ENCODE results near the gene APOF.
A peak's percentile ranks its signal among the peaks of the same experiment; 100 is the strongest.
"Not testable (repeated sequence)": the region's sequence is repeated elsewhere in the genome, so short reads cannot be mapped to it uniquely, and the experiment has no call there.

APOF gene

DNA sequence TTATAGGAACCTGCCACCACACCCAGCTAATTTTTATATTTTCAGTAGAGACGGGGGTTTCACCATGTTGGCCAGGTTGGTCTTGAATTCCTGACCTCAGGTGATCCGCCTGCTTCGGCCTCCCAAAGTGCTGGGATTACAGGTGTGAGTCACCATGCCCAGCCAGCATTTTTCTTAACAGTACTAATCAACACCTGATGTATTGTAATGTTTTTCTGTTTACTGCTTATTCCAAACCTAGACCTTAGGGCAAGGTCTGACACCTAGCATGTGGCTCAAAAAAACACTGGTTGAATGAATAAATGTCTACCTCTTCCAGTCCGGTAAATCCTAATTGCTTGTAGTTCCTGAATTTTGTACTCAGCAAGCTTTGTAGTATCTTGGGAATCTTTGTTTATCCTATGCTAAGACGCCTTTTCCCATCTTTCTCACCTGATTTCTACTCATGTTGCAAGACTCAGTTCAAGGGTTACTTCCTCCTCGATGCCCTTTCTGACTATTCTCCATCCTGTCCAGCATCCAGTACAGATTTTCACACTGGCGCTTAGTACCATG lies 31.6 kb downstream of the APOF start:
- DNase-seq: no peak

DNA sequence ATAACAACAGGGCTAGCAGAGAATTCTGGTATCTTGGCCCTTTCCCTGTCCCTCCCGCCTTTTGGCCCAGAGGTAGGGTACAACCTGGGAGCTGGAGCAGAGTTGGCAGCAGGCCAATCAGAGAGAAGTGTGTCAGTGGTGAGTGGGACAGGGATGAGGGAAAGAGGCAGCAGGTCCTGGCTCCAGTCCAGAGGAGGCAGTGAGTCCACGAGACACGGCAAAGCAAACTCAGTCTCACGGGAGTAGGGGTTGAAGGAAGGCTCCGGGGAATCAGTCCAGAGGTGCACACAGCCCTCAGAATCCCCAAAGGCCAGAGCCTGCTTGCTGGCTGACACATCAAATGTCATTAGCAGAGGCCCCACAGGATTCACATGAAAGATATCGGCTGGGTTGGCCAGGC lies 36.1 kb downstream of the APOF start:
- no peak for DNase-seq

DNA sequence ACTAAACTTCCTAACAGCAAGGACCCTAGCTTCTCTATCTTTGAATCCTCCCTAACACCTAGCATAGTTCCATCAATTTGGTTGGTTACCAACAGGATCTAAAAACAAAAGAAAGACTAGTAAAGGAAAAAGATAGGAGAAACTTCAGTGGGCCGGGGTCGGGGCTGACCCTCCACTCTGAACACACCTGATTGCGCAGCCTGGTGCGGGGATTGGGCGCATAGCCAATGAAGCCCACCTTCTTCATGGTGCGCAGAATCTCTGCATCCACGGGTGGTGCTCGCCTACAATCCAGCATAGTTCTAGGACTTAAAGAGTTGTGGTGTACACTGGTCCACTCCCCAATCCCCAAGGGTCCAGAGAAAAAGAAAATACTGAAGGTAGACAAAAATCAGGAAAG lies 36.5 kb downstream of the APOF start:
- no peak for DNase-seq

DNA sequence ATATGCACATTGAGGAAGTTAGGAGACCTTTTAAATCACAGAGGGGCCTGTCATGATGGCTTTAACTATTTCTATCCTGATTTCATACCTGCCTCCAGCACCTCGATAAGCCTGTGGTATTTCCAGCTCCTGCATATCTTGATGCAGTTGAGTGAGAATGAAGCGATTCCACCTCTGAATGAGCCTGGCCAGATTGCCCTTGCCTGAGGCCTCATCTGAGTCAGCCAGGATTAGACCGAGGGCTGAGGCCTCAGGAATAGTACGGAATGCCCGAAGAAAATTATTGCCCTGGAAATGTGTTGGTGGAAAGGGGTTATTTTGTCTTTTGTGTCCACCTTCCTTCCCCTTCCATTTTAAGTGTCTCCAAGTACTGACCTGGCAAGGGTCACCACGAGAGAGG lies 38.5 kb downstream of the APOF start:
- DNase-seq: no peak

DNA sequence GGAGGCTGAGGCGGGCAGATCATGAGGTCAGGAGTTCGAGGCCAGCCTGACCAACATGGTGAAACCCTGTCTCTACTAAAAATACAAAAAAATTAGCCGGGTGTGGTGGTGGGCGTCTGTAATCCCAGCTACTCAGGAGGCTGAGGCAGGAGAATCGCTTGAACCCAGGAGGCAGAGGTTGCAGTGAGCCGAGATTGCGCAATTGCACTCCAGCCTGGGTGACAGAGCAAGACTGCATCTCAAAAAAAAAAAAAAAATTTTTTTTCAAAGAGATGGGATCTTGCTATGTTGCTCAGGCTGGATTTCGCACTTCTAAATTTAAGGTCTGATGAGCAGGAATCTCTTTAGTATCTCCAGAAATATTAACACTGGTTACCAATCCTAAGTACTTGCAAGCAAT lies 41.0 kb downstream of the APOF start:
- not testable (repeated sequence) for DNase-seq

DNA sequence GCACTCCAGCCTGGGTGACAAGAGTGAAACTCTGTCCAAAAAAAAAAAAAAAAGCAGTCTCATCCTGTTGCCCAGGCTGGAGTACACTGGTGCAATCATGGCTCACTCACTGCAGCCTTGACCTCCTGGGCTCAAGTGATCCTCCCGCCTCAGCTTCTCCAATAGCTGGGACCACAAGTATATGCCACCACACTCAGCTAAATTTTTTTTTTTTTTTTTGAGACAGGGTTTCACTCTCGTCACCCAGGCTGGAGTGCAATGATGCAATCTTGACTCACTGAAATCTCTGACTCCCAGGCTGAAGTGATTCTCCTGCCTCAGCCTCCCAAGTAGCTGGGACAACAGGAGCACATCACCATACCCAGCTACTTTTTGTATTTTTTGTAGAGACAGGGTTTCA lies 41.6 kb downstream of the APOF start:
- DNase-seq: no peak

DNA sequence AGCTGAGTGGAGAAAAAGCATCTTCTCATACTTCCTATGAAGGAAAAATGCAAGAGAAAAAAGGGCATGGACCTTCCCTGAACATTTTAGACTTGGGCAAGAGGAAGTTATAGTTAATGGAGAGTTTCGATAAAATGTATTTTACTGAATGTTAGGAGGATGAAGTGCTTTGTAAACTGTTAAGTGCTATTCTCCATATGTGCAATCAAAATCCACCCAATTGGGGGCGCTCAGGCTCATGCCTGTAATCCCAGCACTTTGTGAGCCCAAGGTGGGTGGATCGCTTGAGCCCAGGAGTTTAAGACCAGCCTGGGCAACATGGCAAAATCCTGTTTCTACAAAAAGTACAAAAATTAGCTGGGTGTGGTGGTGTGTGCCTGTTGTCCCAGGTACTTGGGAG lies 45.0 kb downstream of the APOF start:
- DNase-seq: no peak

DNA sequence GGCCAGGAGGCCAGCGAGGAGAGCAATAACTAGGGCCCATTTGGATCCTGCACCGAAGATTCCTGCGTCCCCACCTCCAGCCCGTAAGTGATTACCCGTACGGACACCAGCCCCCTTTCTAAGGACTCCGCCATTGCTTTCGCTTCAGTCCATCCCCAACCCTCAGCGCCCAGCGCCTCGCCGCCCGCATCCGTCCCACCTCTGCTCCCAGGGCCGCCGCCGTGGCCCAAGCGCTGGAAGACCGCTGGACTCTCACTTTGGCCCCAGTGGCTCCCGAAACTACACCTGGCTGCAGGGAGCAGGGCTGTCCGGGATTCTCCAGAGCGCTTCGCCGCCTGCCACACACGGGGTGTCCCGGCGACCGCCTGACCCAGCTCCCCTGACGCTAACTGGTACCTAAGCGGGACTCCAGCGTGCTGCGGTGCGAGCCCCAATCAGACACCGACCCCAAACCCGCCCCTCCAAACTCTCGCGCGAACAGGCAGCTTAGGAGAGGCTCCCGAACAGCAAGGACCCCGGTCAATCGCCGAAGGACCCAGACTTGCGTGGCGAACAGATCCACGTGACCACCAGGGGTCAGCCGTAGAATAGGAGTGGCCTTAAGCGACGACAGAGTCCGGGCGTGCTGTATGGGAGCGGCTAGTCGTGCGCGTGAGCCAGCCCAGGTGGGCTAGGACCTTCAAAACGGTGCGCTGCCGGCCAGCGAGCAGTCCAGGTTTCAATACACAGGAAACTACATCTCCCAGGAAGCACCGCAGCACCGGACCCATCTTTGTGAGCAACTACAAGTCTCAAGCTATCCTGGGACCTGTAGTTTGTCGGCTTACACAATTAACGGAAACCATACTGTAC lies 46.8 kb downstream of the APOF start, which contains the start of gene CNPY2:
Gene CNPY2 (minus strand): TSS at position 367 of the 852 bp plus-strand sequence. CDS start 771 bp downstream, outside the sequence.
- DNase-seq: peak; percentile 91

DNA sequence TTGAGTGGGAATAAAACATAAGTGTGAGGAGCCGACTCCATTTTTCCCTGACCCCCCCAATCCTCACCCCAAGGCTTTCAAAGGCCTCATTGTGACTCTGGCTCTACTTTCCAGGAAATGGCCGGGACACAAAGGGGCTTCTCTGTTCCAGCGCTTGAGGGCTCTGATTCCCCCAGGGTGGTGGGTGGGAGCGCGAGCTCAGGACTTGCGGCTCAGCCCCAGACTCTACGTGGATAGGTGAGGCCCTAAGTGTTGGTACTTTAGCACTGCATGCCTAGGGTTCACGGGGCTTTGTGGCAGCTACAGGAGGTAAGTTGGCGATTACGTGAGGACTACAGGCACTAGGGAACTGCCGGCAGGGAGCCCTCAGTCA lies 47.4 kb downstream of the APOF start:
- DNase-seq: no peak

DNA sequence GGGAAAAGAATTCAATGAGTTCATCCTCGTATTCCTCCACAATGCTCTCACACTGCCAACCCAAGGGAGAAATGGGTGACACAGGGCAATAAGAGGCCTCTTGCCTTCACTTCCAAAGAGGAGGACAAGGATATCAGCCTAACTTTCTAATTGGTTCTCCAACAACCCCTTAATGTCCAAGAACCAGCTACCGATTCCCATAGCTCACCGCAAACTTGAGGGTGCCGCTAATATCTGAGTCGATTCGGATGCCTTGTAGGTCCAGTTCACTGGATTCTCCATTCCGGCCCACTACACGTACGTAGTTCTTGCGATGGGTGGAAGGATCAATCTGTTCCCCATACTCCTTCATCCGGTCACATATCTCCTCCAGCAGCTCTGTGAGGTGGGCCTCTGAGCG lies 51.7 kb downstream of the APOF start:
- no peak for DNase-seq
